ENCODE results near the gene IRF1. TPM values are rescaled to one million over a fixed set of nuclear protein-coding genes. Genes with fewer than 3 reads are reported as not detected.

Gene IRF1
- total and polyA plus RNA-seq, 4 donors: 32.9 to 141 (median 68.5) TPM

- WGBS, 2 donors: 81 to 87% methylated on average over 6 of the region's 6 CpGs
- H3K27ac ChIP-seq (ENCODE audit: low read depth in 1 of 2, low read length in 1 of 2): peak overlapping the region; percentile 2 to 25
- no peaks in the 10 kb centered on the region for H3K9me3 ChIP-seq (ENCODE audit: control insufficient read depth in 4 of 4, insufficient read depth in 3 of 4, low read length in 3 of 4)
- no peaks in the 10 kb centered on the region for H3K27me3 ChIP-seq (ENCODE audit: control insufficient read depth in 3 of 3, insufficient read depth in 3 of 3, low read length in 2 of 3)
- no peak for TF ChIP-seq CTCF (IDR thresholded peaks at IDR 0.05; ENCODE audit: control extremely low read depth, extremely low read depth)
- ATAC-seq (ENCODE audit: insufficient read depth, low FRiP score) (no peak), DNase-seq (no peak)
- H3K4me3 ChIP-seq: no peak overlapping the region
- H3K4me1 ChIP-seq (ENCODE audit: control insufficient read depth in 5 of 5, insufficient read depth in 5 of 5, low read length in 5 of 5): peaks cover 0 to 20% (median 10%) of the 10 kb centered on the region in 5 donors
- no peak overlapping the region for H3K9ac ChIP-seq (ENCODE audit: insufficient read depth in 1 of 2, low read length in 2 of 2)
- peaks cover 0 to 5% (median 0%) of the 10 kb centered on the region in 4 donors for H3K36me3 ChIP-seq (ENCODE audit: control insufficient read depth in 4 of 4, insufficient read depth in 4 of 4, low read length in 4 of 4)
Measured at GRCh38 chr5:132475497-132475882, 15.1 kb downstream of the IRF1 start.

DNA sequence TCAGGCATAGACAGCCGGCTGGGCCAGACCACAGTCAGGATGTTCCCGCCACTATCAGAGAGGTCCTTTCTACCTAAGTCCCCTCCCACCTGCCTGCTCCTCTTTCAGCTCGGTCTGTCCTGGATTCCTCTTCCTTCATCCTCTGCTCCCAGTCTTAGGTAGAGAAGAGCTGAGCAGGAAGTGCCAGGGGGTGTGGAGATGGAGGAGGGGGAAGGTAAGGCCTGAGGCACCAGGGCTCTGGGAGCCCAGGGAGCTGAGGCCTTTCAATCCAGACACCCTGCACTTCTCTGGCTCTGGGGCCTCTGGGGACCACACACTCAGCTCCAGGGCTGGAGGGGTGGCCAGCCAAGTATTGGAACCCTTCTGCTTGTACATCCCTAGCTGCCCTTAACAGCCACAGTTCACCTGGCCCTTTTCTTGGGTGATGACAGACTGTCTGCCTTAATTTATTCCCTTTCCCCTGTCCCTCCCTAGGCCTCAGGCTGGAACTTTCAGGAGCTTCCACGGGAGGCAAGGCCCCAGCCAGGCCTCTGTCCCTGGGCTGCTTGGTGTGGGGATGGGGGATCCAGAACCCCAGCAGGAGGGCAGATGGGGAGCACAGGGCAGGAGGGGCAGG, 15.6 kb downstream of the IRF1 start:
- Histone ChIP-seq H3K9me3 (ENCODE audit: control insufficient read depth in 4 of 4, insufficient read depth in 3 of 4, low read length in 3 of 4) (no peaks in the 10 kb centered on the region), H3K4me3 (no peak overlapping the region), H3K27ac (ENCODE audit: low read depth in 1 of 2, low read length in 1 of 2) (peak overlapping the region; percentile 12 to 25), H3K9ac (ENCODE audit: insufficient read depth in 1 of 2, low read length in 2 of 2) (no peak overlapping the region), H3K36me3 (ENCODE audit: control insufficient read depth in 4 of 4, insufficient read depth in 4 of 4, low read length in 4 of 4) (peaks cover 0 to 9% (median 0%) of the 10 kb centered on the region in 4 donors), H3K27me3 (ENCODE audit: control insufficient read depth in 3 of 3, insufficient read depth in 3 of 3, low read length in 2 of 3) (no peaks in the 10 kb centered on the region), H3K4me1 (ENCODE audit: control insufficient read depth in 5 of 5, insufficient read depth in 5 of 5, low read length in 5 of 5) (peaks cover 0 to 22% (median 15%) of the 10 kb centered on the region in 5 donors)
- DNase-seq (no peak), ATAC-seq (ENCODE audit: insufficient read depth, low FRiP score) (no peak)
- 57 to 65% methylated on average over 4 of the region's 4 CpGs for WGBS, 2 donors
- TF ChIP-seq CTCF (IDR thresholded peaks at IDR 0.05; ENCODE audit: control extremely low read depth, extremely low read depth): no peak

DNA sequence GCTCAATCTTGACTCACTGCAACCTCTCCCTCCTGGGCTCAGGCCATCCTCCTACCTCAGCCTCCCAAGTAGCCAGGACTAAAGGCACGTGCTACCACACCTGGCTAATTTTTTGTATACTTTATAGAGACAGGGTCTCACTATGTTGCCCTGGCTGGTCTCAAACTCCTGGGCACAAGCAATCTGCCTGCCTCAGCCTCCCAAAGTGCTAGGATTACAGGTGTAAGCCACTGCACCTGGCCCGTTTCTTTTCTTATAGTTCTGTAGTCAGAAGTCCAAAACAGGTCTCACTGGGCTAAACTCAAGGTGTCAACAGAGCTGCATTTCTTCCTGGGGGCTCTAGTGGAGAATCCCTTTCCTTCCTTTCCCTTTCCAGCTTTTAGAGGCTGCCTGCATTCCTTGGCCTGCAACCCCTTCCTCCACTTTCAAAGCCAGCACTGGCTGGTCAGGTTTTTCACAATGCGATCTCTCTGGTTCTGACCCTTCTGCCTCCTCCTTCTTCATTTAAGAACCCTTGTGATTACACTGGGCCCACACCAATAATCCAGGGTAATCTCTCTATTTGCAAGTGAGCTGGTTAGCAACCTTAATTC, 16.3 kb downstream of the IRF1 start:
- 94 to 99% methylated on average over 3 of the region's 3 CpGs for WGBS, 2 donors
- Histone ChIP-seq H3K36me3 (ENCODE audit: control insufficient read depth in 4 of 4, insufficient read depth in 4 of 4, low read length in 4 of 4) (peaks cover 0 to 9% (median 0%) of the 10 kb centered on the region in 4 donors), H3K9me3 (ENCODE audit: control insufficient read depth in 4 of 4, insufficient read depth in 3 of 4, low read length in 3 of 4) (no peaks in the 10 kb centered on the region), H3K4me3 (no peak overlapping the region), H3K9ac (ENCODE audit: insufficient read depth in 1 of 2, low read length in 2 of 2) (no peak overlapping the region), H3K27me3 (ENCODE audit: control insufficient read depth in 3 of 3, insufficient read depth in 3 of 3, low read length in 2 of 3) (no peaks in the 10 kb centered on the region), H3K27ac (ENCODE audit: low read depth in 1 of 2, low read length in 1 of 2) (peak overlapping the region in 1 of 2 donors; percentile 25), H3K4me1 (ENCODE audit: control insufficient read depth in 5 of 5, insufficient read depth in 5 of 5, low read length in 5 of 5) (peaks cover 0 to 22% (median 19%) of the 10 kb centered on the region in 5 donors)
- TF ChIP-seq CTCF (IDR thresholded peaks at IDR 0.05; ENCODE audit: control extremely low read depth, extremely low read depth): no peak
- DNase-seq (no peak), ATAC-seq (ENCODE audit: insufficient read depth, low FRiP score) (no peak)

Measured in lung (tissue), 12 donors.